ENCODE results near the gene SULT1A2.
"Not testable (repeated sequence)": the region's sequence is repeated elsewhere in the genome, so short reads cannot be mapped to it uniquely, and the experiment has no call there.

SULT1A2 gene

DNA sequence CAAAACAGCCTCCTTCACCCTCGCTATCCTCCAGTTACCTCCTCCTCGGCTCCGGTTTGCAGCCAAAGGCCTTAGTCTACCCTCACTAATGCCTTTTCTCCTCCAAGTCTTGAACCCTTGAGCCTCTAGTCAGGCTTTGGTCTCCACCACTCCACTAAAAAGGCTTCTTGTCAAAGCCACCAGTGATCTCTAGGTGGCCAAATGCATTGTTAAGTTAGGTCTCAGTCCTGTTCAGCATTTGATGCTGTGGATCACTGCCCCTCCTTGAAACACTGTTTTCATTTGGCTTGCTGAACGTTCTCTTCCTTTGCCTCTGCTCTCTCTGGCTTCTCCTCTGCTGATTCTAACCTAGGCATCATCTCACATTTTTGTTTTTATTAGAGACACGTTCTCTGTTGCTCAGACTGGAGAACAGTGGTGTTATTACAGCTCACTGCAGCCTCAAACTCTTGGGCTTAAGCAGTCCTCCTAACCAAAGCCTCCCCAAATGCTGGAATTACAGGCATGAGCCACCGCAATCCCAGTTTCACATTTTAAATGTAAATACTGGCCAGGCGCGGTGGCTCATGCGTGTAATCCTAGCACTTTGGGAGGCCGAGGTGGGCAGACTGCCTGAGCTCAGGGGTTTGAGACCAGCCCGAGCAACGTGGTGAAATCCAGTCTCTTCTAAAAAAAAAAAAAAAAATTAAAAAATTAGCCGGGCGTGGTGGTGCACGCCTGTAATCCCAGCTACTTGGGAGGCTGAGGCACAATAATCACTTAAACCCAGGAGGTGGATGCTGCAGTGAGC lies 42.0 kb downstream of the SULT1A2 start:
- no peak for DNase-seq

DNA sequence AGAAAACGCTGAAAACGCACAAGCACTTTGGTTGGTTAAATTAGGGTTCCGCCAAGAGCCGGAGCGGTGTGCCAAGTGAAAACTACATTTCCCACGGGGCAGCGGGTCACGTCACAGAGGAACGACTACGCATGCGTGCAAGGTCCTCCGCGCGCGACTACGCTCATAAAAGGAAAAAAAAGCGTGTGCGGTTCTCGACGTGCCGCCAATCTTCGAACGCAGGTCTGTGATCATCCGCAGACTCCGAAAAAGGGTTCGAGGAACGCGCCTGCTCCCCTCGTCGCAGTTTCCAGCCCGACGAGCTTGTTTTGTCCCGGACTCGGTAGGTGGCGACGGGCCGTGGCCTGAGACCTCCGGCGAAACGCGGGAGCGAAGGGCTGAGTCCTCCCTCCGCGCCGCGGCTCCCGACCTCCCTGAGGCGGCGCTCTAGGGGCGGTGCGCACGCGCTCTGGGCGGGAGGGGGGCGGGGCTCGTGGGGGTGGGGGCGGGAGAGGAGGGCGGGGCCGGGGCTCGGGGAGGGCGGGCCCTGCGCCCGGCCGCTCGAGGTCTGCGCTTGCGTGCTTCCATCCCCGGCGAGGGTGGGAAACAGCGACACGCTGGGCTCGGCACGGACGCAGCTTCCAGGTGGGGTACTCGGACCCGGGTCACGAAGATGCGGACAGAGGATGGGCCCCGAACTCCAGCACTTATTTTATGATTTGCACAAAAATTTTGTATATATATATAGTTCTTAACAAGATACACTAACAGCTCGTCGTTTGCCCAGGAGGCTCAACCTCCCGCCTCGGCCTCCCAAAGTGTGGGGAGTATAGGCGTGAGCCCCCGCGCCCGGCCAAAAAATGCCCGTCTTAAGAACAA lies 42.8 kb downstream of the SULT1A2 start, which contains the start of gene SGF29:
Gene SGF29 (plus strand): TSS at position 145 of the 858 bp plus-strand sequence. CDS start 27,150 bp downstream, outside the sequence.
- peak; percentile 93 to 94 for DNase-seq

DNA sequence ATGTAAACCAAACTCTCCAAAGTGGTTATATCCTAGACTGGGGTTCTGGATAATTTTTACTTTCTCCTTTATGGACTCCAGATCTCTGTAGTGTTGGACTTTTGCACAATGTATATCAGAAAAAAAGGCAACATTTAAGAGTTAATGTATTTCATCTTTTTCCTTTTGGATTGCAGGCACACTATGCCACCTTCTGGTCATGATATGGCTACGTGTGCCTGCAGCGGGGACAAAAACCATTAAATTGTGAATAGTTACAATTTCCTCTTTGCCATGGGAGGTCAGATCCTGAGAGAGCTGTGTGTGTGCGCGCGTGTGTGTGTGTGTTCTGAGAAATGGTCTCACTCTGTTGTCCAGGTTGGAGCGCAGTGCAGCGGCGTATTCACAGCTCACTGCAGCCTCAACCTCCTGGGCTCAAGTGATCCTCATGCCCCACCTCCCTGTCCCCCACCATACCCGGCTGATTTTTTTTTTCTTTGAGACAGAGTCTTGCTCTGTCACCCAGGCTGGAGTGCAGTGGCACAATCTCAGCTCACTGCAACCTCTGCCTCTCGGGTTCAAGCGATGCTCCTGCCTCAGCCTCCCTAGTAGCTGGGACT lies 47.5 kb downstream of the SULT1A2 start:
- no peak for DNase-seq

DNA sequence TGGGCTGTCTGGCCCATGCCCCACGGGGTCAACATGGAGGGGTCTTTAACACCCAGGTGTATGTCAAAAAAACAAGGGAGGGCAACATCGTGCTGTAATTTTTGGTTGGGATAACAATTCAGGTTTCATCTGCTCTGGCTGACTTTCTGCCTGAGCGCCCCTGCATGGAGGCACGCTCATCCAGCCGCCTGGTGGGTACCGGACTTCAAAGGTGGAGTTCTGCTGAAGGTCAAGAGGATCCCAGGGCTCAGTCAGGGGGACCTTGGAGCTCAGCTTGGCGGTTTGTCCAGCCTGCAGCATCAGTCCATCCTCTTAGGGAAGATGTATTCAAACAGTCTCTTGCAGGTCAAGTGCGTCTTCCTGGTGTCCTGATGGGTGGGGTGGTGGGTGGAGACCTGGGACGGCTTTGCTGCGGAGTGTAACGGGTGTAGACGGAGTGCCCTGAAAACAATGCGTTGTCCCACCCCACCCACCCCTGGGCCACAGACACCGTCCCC lies 48.5 kb downstream of the SULT1A2 start:
- no peak for DNase-seq

DNA sequence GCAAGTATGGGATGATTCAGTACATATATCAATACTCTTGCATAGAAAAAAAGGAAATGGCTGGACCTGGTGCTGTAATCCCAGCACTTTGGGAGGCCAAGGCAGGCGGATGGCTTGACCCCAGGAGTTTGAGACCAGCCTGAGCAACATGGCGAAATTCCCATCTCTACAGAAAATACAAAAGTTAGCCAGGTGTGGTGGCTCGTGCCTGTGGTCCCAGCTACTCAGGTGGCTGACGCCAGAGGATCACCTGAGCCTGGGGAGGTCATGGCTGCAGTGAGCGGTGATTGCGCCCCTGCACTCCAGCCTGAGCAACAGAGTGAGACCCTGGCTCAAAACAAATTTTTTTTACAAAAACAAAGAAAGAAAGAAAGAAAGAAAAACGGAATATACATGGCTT lies 50.2 kb downstream of the SULT1A2 start:
- DNase-seq, result no peak

DNA sequence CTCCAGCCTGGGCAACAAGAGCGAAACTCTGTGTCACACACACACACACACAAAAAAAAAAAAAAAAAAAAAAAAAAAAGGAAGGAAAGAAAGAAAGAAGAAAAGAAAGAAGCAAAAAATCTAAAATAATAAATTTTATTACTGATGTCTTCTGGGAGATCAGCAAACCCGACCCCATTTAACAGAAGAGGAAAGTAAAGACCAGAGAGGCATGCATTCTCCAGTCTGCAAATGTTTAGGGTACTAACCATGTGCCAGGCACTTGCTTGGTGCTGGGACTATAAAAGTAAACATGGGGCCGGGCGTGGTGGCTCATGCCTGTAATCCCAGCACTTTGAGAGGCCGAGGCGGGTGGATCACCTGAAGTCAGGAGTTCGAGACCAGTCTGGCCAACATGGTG lies 50.9 kb downstream of the SULT1A2 start:
- DNase-seq, result not testable (repeated sequence)

DNA sequence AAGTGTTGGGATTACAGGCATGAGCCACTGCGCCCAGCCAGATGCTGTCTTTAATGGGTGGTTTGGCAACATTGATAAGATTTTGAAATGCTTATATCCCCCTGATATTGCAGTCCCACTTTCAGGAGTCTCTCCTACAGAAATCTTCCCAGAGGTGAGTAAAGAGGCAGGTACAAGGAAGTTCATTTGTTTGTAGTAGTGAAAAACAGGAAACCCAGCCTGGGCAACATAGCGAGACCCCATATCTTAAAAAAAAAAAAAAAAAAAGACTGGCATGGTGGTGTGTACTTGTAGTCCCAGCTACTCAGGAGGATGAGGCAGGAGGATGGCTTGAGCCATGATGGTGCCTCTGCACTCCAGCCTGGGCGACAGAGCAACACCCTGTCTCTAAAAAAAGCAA lies 51.9 kb downstream of the SULT1A2 start:
- no peak for DNase-seq

DNA sequence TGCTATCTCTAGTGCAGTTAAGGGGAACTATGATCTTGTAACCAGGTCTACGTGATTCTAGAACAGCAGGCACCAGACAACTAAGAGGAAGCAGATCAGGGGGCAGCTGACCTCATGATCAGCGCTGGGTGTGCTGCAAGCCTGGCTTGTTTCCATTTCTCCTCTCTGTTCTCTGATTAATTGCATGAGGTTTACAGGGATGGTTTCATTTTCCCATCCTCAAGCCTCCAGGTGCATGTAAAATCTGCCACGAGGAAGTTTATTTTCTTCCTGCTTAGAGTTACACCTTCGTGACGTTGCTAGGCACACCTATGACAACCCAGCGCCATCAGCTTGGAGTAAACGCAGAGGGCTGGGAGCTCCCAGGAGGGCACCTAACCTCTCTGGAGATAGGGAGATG lies 53.8 kb downstream of the SULT1A2 start:
- no peak for DNase-seq

DNA sequence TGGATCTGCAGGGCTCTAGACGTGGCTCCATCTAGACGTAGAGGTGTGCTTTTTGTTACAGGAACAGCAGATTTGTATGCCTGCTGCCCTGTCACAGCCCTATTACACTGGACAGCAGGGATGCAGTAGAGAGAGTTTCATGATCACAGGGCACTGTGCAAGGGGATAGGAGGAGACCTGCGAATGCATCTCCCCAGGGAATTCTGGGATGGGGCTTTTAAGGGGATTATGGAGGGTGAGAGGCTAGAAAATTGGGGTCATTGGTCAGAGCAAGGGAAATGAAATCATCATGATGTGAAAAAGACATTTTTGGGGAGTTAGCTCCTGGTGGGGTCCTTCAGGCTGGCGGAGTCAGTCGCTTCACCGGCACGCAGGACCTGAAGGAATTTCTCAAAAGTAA lies 54.2 kb downstream of the SULT1A2 start:
- no peak for DNase-seq

All from activated CD4-positive, alpha-beta T cell treated with anti-CD3 and anti-CD28 coated beads for 4 hours (primary cell).